H1 (cell line): ENCODE results near the gene BET1L. TPM values are rescaled to one million over a fixed set of nuclear protein-coding genes. Genes with fewer than 3 reads are reported as not detected.

Experiments
- CTCF ChIA-PET: fragments of 300-600 bp; sonication (Branson Sonifier 250); formaldehyde crosslinking; loops from one replicate; lab custom pipeline; 2021; ENCODE audit not compliant: partially characterized antibody; lab: Charles Lee
- POLR2A ChIA-PET: fragments of 300-600 bp; sonication (Branson Sonifier 250); formaldehyde crosslinking; loops from one replicate; lab custom pipeline; 2021; ENCODE audit warnings: inconsistent platforms; ENCODE audit not compliant: partially characterized antibody; lab: Charles Lee
- DNase-seq, 2 experiments: peaks; one replicate each; pipeline versions ENCODE4 v3.0.0 to v3.0.0-alpha.2; 2010 to 2022; ENCODE audit warnings: low spot score in 2 of 2, low read depth in 1 of 2, mixed read lengths in 1 of 2
- FAIRE-seq: peaks from 2 replicates; lab custom pipeline; 2011; peaks lifted over from hg19 to GRCh38; lab: Jason Lieb, UNC
- H2AFZ ChIP-seq: 2 replicates; pipeline ENCODE4 v1.8.1; 2012; ENCODE audit warnings: low read length, inconsistent platforms
- H2AK5ac ChIP-seq: 2 replicates; pipeline ENCODE4 v1.6.1; 2013; ENCODE audit warnings: low read depth, low read length
- H2BK120ac ChIP-seq: replicated peaks from 2 replicates; pipeline ENCODE3; 2013; ENCODE audit warnings: low read depth, low read length, inconsistent platforms
- H2BK12ac ChIP-seq: 2 replicates; pipeline ENCODE4 v1.6.1; 2013; ENCODE audit warnings: low read depth, low read length
- H2BK15ac ChIP-seq: 2 replicates; pipeline ENCODE4 v1.6.1; 2013; ENCODE audit warnings: low read length
- H2BK20ac ChIP-seq: 2 replicates; pipeline ENCODE4 v1.6.1; 2013; ENCODE audit warnings: low read length
- H2BK5ac ChIP-seq: 2 replicates; pipeline ENCODE4 v1.6.1; 2013; ENCODE audit warnings: low read depth, low read length
- H3K14ac ChIP-seq: 2 replicates; pipeline ENCODE4 v1.6.1; 2013; ENCODE audit warnings: inconsistent platforms; ENCODE audit not compliant: insufficient read length
- H3K18ac ChIP-seq: 2 replicates; pipeline ENCODE4 v1.6.1; 2013; ENCODE audit warnings: low read length; ENCODE audit errors: extremely low read depth
- H3K23ac ChIP-seq: 2 replicates; pipeline ENCODE4 v1.6.1; 2013; ENCODE audit warnings: inconsistent platforms; ENCODE audit not compliant: insufficient read length
- H3K23me2 ChIP-seq: 2 replicates; pipeline ENCODE4 v1.6.1; 2013; ENCODE audit warnings: low read depth, low read length
- H3K27ac ChIP-seq: 2 replicates; pipeline ENCODE4 v1.6.1; 2011; ENCODE audit warnings: low read depth, low read length, inconsistent platforms
- H3K27me3 ChIP-seq, 4 experiments: replicated peaks in 1 of 4; 1 replicate in 1 of 4; 2 replicates in 3 of 4; pipeline versions ENCODE4 v1.6.1 to v1.8.1; 2011 to 2013; ENCODE audit warnings: low read length in 3 of 4, mild to moderate bottlenecking in 3 of 4, inconsistent platforms in 2 of 4, mixed read lengths in 2 of 4, moderate library complexity in 1 of 4; ENCODE audit not compliant: control insufficient read depth in 3 of 4, insufficient read depth in 3 of 4; ENCODE audit errors: extremely low read depth in 1 of 4
- H3K36me3 ChIP-seq, 4 experiments: 2 replicates each; pipeline versions ENCODE4 v1.6.1 to v1.8.1; 2011 to 2013; ENCODE audit warnings: mild to moderate bottlenecking in 4 of 4, low read length in 3 of 4, moderate library complexity in 2 of 4, control low read depth in 1 of 4, inconsistent platforms in 1 of 4; ENCODE audit not compliant: insufficient read depth in 4 of 4, control insufficient read depth in 2 of 4
- H3K4ac ChIP-seq: replicated peaks from 2 replicates; pipeline ENCODE3; 2013; ENCODE audit warnings: low read length, low read depth, mixed read lengths, inconsistent platforms; ENCODE audit not compliant: insufficient read length
- H3K4me1 ChIP-seq, 4 experiments: replicated peaks in 1 of 4; 1 replicate in 1 of 4; 2 replicates in 3 of 4; pipeline versions ENCODE4 v1.6.1 to v1.8.1; 2011 to 2013; ENCODE audit warnings: low read length in 3 of 4, inconsistent platforms in 2 of 4, mixed read lengths in 1 of 4; ENCODE audit not compliant: insufficient read depth in 4 of 4, control insufficient read depth in 3 of 4
- H3K4me2 ChIP-seq, 2 experiments: 2 replicates each; pipeline versions ENCODE4 v1.6.1 to v1.8.1; 2011 to 2013; ENCODE audit warnings: low read depth in 2 of 2, low read length in 2 of 2, control low read depth in 1 of 2, inconsistent platforms in 1 of 2, mild to moderate bottlenecking in 1 of 2; ENCODE audit not compliant: insufficient read depth in 1 of 2
- H3K4me3 ChIP-seq, 4 experiments: fragments of 200-600, 300-600 bp in 1 of 4; sonication (generic), shearing (Covaris generic), sonication (Bioruptor Twin) in 1 of 4; 2 replicates each; pipeline versions ENCODE4 v1.5.1 to v1.8.1; 2011 to 2016; ENCODE audit warnings: low read length in 4 of 4, low read depth in 3 of 4, control low read depth in 2 of 4, inconsistent platforms in 2 of 4, mild to moderate bottlenecking in 2 of 4, mixed read lengths in 1 of 4, moderate library complexity in 1 of 4; ENCODE audit not compliant: insufficient read depth in 2 of 4; ENCODE audit errors: extremely low read depth in 1 of 4
- H3K56ac ChIP-seq: replicated peaks from 2 replicates; pipeline ENCODE3; 2013; ENCODE audit warnings: low read depth, mild to moderate bottlenecking, mixed read lengths, low read length, inconsistent platforms; ENCODE audit not compliant: insufficient read length
- H3K79me1 ChIP-seq: 2 replicates; pipeline ENCODE4 v1.6.1; 2013; ENCODE audit warnings: low read depth, low read length, control low read depth
- H3K79me2 ChIP-seq, 2 experiments: 2 replicates each; pipeline versions ENCODE4 v1.6.1 to v1.8.1; 2012 to 2013; ENCODE audit warnings: low read length in 2 of 2, mild to moderate bottlenecking in 2 of 2, inconsistent platforms in 1 of 2; ENCODE audit not compliant: insufficient read depth in 2 of 2, control insufficient read depth in 1 of 2
- H3K9ac ChIP-seq, 4 experiments: replicated peaks in 1 of 4; 1 replicate in 1 of 4; 2 replicates in 3 of 4; pipeline versions ENCODE4 v1.6.1 to v1.8.1; 2011 to 2013; ENCODE audit warnings: low read depth in 3 of 4, low read length in 3 of 4, control low read depth in 2 of 4, mild to moderate bottlenecking in 2 of 4, moderate library complexity in 2 of 4, inconsistent platforms in 1 of 4; ENCODE audit errors: extremely low read depth in 1 of 4
- H3K9me3 ChIP-seq, 2 experiments: 2 replicates each; pipeline versions ENCODE4 v1.6.1 to v1.8.1; 2012 to 2013; ENCODE audit warnings: mild to moderate bottlenecking in 2 of 2, moderate library complexity in 2 of 2, control low read depth in 1 of 2, inconsistent platforms in 1 of 2, low read depth in 1 of 2, low read length in 1 of 2, mixed read lengths in 1 of 2; ENCODE audit not compliant: insufficient read depth in 2 of 2
- H4K20me1 ChIP-seq, 2 experiments: replicated peaks in 1 of 2; 2 replicates each; pipeline versions ENCODE3 to v1.8.1; 2011 to 2013; ENCODE audit warnings: inconsistent platforms in 2 of 2, low read length in 2 of 2, mild to moderate bottlenecking in 1 of 2; ENCODE audit not compliant: insufficient read depth in 2 of 2, control insufficient read depth in 1 of 2
- H4K5ac ChIP-seq: 2 replicates; pipeline ENCODE4 v1.6.1; 2013; ENCODE audit warnings: low read length, low read depth, mixed read lengths, inconsistent platforms; ENCODE audit not compliant: insufficient read length
- H4K8ac ChIP-seq: 2 replicates; pipeline ENCODE4 v1.8.0; 2013; ENCODE audit warnings: mild to moderate bottlenecking, moderate library complexity, low read length, inconsistent platforms; ENCODE audit not compliant: insufficient read depth; ENCODE audit errors: extremely low read depth
- H4K91ac ChIP-seq: replicated peaks from 2 replicates; pipeline ENCODE3; 2013; ENCODE audit warnings: low read length, mixed read lengths, inconsistent platforms; ENCODE audit not compliant: insufficient read length
- E2F6 ChIP-seq: IDR thresholded peaks from 2 replicates; pipeline ENCODE4 v1.6.1; 2012; ENCODE audit warnings: inconsistent platforms
- RBBP5 ChIP-seq: IDR thresholded peaks from 2 replicates; pipeline ENCODE4 v1.7.1; 2012; ENCODE audit warnings: low read depth, mild to moderate bottlenecking, inconsistent platforms, low read length, moderate library complexity, borderline replicate concordance
- WGBS, 2 experiments: shearing (Covaris generic) in 1 of 2; methylation state at CpG; one replicate each; pipeline versions ENCODE4 v1.1.6 to v1.1.7; 2013 to 2015; ENCODE audit warnings: low lambda C conversion rate in 2 of 2, mixed read lengths in 2 of 2, inconsistent platforms in 1 of 2, low coverage in 1 of 2, missing lambda C conversion rate in 1 of 2; ENCODE audit not compliant: insufficient replicate concordance in 2 of 2, insufficient coverage in 1 of 2, insufficient read length in 1 of 2; ENCODE audit errors: extremely low coverage in 1 of 2, missing lambda C conversion rate in 1 of 2; 5-methylcytosine and 5-hydroxymethylcytosine counted together
- polyA plus RNA-seq, 7 experiments: library from polyadenylated mRNA; depleted of rRNA in 3 of 7; stranded (reverse) in 5 of 7; unstranded in 2 of 7; fragments of >200 nt in 5 of 7; fragments of 200-250 nt in 2 of 7; gene quantifications; 1 replicate in 5 of 7; 2 replicates in 1 of 7; 4 replicates in 1 of 7; pipeline versions ENCODE4 v1.2.1 to v1.2.3, GENCODE V29; 2011 to 2013; ENCODE audit warnings: missing spikeins in 2 of 7, mixed read lengths in 2 of 7
- total RNA-seq: library from RNA; stranded (reverse); fragmentation: NEBNext Ultra II Directional; extraction: Animal tissue kit (Norgen Biotek cat#: 25700); gene quantifications from 2 replicates; pipeline ENCODE4 v1.2.1, GENCODE V29; 2021

The BET1L gene
- total and polyA plus RNA-seq, 2 of the 8 experiments (the other 6 are each of a cell fraction or from before 2014, with no cell fraction given), result 40.2 to 61.9 TPM

- Histone ChIP-seq H3K4me3 (no peak overlapping the region), H2BK20ac (no peak overlapping the region), H3K56ac (no peak overlapping the region), H3K23me2 (peaks cover 8% of the 10 kb centered on the region; the same call in 1 of the 2 replicates), H3K79me1 (peaks cover 6% of the 10 kb centered on the region), H3K14ac (no peak overlapping the region), H2BK12ac (no peak overlapping the region), H2BK15ac (no peak overlapping the region), H4K20me1 (peaks cover 0 to 27% of the 10 kb centered on the region in 2 experiments), H2BK120ac (no peak overlapping the region), H3K27ac (no peak overlapping the region), H4K8ac (no peak overlapping the region), H3K4me2 (no peak overlapping the region), H2BK5ac (no peak overlapping the region), H3K23ac (no peak overlapping the region), H3K27me3 (no peaks in the 10 kb centered on the region), H3K9me3 (peaks cover 0 to 4% of the 10 kb centered on the region in 2 experiments; a peak in 1 of 4 replicates), H4K5ac (no peak overlapping the region), H4K91ac (no peak overlapping the region), H3K9ac (no peak overlapping the region), H3K36me3 (peaks cover 0 to 10% (median 3%) of the 10 kb centered on the region in 4 experiments; a peak in 6 of 8 replicates), H3K18ac (no peak overlapping the region), H3K4ac (no peak overlapping the region), H2AK5ac (no peak overlapping the region), H3K79me2 (peaks cover 0 to 12% of the 10 kb centered on the region in 2 experiments; a peak in 3 of 4 replicates), H2AFZ (no peak overlapping the region), H3K4me1 (peaks cover 0 to 7% (median 3%) of the 10 kb centered on the region in 4 experiments; a peak in 5 of 7 replicates)
- DNase-seq, result peak in 1 of 2 experiments; percentile 27
- ChIA-PET POLR2A (interaction anchor here (0.6 kb wide), 1 partner anchor 48 kb away, joined by 3 read pairs; no protein-coding TSS in a partner anchor), CTCF (interaction anchor here (0.9 to 2.0 kb wide), 3 partner anchors 10 to 161 kb away, joined by 3 to 7 read pairs (median 5); no protein-coding TSS in a partner anchor)
- FAIRE-seq, result no peak
- TF ChIP-seq E2F6 (no peak), RBBP5 (no peak)
- 85% methylated on average over 8 of the region's 8 CpGs; no CpG with 5 or more reads in 1 of the 2 experiments for WGBS, 2 experiments
Observed at GRCh38 chr11:202490-202889, 4.7 kb downstream of the BET1L start.
